Subcutaneous adipose tissue (tissue), 4 donors: ENCODE results near the gene RAB7B. TPM values are rescaled to one million over a fixed set of nuclear protein-coding genes. Genes with fewer than 3 reads are reported as not detected.

Source experiments
- total RNA-seq, 4 donors: library from RNA; depleted of rRNA; stranded (reverse); fragments of >200 nt; gene quantifications; one replicate each; pipeline ENCODE4 v1.1.0, GENCODE V29; 2016
- TF ChIP-seq, protein P1 (sequence below): fragments of 450-650 bp; IDR thresholded peaks from one replicate; pipeline ENCODE4 v1.5.1; 2016; ENCODE audit warnings: low read depth, mild to moderate bottlenecking, control low read depth, antibody characterized with exemption, moderate library complexity

The RAB7B gene
- total RNA-seq, 4 donors from 2014 or later: 1.7 to 24.5 (median 7.5) TPM

DNA sequence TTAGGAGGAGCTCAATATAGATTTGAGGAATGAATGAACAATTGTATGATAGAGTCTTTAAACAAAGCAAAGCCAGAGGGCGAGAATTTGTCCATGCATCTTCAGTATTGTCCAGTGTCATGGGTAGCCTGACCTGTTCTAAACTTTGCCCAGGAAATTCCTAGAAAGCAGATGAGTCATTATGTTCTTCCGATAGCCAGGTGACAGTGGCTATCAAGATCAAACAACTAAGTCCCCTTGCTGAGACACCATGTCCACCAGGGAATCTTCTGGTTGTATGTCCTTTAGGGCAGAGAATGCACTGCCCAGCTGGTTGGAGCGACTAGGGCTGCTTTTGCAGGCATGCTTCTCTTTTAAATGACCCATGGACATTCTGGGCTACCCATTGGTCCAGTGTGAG lies 58.1 kb downstream of the RAB7B start:
- TF ChIP-seq, protein P1, sequence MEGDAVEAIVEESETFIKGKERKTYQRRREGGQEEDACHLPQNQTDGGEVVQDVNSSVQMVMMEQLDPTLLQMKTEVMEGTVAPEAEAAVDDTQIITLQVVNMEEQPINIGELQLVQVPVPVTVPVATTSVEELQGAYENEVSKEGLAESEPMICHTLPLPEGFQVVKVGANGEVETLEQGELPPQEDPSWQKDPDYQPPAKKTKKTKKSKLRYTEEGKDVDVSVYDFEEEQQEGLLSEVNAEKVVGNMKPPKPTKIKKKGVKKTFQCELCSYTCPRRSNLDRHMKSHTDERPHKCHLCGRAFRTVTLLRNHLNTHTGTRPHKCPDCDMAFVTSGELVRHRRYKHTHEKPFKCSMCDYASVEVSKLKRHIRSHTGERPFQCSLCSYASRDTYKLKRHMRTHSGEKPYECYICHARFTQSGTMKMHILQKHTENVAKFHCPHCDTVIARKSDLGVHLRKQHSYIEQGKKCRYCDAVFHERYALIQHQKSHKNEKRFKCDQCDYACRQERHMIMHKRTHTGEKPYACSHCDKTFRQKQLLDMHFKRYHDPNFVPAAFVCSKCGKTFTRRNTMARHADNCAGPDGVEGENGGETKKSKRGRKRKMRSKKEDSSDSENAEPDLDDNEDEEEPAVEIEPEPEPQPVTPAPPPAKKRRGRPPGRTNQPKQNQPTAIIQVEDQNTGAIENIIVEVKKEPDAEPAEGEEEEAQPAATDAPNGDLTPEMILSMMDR: no peak

DNA sequence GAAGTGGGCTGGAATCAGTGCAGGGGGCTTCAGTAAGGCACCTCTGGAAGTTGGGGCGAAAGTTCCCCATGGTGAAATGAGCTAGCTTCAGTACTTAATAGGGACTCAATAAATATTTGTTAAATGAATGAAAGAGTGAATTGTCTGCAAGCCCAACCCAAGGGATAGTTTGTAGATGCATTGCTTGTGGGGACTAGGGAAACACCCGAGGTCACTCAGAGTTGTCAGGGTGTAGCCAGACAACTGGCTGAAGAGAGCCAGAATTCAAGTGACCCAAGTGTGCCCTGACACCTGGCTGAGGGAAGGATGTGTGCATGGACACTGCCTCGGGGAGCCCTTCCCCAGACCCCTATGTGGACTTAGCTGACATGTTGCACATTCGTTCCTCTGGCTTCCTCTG lies 58.7 kb downstream of the RAB7B start:
- TF ChIP-seq, protein P1: no peak

DNA sequence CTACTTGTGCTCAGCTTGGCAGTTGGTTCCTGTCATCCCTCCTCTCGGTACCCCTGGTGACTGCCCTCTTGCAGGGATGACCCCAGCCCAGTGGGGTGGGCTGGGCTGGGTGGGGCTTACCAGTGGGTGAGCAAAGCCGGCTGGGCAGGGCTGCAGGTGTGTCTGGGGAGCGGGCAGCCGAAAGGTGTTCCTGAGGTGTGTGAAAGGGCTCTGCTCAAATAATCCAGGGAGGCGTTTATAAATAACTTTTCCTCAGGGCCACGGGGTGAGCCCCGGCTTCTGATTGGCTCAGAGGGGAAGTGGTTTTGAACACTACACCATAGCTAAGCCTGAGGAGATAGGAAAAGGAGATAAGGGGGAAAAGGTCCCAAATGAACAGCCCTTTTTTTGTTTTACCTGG lies 60.0 kb downstream of the RAB7B start, which contains the start of gene SLC26A9:
TSS of gene SLC26A9 (minus strand) at position 212 of the 400 bp plus-strand sequence. CDS start 7,636 bp downstream, outside the sequence.
- TF ChIP-seq, protein P1: no peak

DNA sequence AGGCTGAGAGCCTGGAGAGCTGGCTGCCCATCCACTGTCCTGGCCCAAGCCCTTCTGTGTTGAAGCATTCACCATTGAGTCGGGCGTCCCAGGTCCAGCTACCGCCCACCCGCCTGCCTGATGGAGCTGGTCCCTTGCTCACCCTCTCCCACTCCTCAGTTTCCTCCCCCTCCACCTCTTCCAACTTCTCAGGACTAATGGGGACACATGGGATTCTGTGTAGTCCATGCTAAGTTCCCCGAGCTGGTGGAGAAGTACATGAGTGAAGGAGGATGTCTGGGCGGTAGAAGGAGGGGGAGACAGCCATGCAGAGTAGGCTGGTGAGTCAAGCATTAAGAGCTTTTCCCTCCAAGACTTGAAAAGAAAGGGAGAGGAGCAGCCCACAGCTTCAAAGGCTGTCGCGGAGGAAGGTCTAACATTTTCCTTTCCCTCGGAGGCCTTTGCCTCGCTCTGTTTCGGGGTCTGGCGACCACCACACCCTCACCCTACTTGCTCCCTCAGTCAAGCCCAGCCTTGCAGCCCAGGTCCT lies 60.5 kb downstream of the RAB7B start:
- TF ChIP-seq, protein P1: no peak

DNA sequence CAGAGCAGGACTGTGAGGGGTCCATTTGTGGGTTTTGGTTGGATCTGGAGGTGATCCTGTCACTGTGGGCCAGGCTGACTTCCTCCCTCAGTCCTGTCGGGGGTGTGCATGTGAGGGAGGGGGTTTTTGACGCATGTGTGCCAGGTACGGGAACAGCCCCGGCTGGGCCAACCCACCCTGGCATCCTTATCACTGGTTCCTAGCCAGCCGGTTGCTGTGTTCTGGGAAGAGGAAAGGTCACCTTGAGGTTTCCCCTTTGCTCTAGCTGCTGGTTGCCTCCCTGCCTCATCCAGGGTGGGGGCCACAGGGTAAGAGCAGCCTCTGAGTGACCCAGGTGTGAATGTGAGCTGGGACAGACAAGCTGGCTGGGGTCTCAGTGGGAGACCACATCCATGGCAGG lies 62.5 kb downstream of the RAB7B start:
- TF ChIP-seq, protein P1: no peak

DNA sequence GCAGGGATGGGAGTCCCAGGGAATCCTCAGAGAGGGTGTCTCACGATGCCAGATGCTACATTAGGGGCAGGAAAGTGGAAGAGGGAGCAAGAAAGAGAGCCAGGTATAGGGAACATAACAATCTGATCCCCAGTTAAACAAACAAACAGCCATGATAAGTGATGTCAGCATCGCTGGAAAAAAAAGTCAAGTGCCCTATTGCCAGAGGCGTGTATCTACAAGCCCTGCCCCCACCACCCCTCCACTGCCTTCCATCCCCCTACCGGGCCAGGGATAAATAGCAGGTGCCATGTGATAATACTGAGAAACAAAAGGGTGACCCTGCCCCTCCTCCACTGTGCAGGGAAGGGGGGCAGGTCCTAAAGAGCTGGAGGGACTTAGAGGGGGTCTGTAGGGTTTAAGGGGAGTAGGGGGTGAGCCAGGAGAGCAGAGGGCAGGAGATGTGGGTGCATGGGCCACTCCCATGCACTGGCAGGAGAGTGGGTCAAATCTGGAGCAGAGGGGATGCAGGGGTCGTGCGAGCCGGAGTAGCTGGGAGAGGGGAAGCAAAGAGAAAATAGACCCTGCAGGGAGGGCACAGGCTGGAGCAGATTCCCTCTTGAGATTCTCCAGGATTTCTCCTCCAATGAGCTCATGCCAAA lies 63.4 kb downstream of the RAB7B start:
- TF ChIP-seq, protein P1: no peak

DNA sequence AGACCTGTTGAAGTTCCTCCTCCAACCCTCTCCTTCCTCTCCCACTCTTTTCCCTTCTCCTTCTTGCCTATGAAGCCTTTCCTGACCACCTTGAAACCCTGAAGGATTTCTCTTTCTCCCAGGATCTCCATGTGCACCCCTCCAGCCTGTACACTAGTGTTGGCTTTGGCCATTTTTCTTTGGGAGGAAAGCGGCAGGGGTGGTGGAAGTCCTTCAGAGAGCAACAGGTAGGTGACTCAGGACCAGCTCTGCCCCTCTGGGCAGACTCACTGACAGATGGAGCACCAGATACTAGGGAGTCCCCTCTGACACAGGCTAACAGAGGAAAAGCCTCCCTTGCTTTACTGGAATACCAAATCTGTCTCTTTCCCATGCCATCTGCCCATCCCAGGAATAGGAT lies 64.5 kb downstream of the RAB7B start:
- TF ChIP-seq, protein P1: no peak
